GM19025 (cell line): Measurements from ENCODE around the gene LHX4.

ENCODE experiments used
- ATAC-seq: cut with Tn5 transposase; IDR thresholded peaks from one replicate; pipeline ENCODE4 v1.9.1; 2021; ENCODE audit warnings: mild to moderate bottlenecking, low read depth, moderate library complexity; ENCODE audit not compliant: unreplicated experiment

The LHX4 gene

DNA sequence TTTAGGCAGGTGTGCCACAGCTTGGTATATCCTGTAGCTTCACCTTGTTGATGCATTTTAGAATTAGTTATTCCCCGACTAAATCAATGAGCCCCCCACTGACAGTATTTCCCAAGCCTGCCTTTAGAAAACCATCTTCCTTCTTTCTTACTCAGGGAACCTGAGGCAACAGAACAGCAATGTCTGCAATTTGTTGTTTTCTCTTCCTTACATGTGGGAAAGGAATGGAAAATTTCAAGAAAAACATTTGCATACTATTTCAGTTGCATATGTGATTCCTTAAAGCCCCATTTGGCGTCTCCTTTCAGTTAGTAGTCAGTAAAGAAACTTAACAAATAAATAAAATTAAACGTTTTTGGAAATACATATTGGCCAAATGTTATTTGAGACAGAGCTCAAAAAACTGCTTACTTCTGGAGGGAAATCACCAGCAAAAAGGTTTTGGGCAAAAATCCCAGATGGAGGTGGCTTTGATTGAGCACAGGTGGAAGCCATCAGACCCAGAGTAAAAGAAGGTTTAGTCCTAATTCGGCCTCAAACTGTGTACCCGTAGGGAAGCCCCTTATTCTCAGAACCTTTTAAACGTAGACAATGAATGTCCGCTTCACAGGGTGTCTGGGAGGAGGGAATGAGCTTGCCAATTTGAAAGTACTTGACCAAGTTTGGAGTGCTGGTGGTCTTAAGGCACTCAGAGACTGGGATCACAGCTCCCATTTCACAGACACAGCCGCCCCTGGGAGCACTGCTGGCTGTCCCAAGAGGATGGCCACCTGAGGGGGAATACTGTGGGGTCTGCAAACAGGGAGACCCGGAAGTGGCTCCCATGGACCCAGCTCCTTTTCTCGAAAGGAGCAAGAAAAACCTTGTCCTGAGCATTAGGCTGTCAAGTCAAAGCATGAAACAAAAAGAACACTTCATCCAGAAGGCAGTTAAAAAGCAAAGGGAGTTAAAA lies 9.4 kb downstream of the LHX4 start:
- no peak for ATAC-seq

DNA sequence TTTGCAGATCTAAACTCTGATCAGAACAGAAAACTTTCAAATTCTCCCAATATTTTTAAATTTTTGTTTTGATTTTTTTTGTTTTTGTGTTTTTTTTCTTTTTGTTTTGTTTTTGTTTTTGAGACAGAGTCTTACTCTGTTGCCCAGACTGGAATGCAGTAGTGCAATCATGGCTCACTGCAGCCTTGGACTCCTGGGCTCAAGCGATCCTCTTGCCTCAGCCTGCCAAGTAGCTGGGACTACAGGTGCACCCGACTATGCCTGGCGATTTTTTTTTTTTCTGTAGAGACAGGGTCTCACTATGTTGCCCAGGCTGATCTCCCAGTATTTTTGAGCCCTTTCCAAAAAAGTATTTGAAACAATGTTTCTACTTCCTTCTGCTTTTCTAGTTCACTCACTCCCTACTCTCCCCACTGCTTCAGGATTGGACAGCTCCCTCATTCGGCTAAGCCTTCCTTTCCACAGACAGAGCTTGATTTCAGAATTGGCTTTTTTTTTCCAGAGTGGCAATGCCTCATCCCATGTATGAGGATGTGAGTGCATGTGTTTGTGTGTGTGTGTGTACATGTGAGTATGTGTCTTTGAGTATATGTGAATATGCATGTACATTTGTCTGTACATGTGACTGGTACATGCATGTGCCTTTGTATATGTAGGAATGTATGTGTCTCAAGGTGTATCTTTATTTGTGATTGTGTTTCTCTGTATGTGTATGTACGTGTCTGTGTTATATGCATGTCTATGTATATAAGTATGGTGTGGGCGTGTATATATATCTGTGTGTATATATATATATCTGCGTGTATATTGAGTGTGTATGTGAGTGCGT lies 11.9 kb downstream of the LHX4 start:
- no peak for ATAC-seq

DNA sequence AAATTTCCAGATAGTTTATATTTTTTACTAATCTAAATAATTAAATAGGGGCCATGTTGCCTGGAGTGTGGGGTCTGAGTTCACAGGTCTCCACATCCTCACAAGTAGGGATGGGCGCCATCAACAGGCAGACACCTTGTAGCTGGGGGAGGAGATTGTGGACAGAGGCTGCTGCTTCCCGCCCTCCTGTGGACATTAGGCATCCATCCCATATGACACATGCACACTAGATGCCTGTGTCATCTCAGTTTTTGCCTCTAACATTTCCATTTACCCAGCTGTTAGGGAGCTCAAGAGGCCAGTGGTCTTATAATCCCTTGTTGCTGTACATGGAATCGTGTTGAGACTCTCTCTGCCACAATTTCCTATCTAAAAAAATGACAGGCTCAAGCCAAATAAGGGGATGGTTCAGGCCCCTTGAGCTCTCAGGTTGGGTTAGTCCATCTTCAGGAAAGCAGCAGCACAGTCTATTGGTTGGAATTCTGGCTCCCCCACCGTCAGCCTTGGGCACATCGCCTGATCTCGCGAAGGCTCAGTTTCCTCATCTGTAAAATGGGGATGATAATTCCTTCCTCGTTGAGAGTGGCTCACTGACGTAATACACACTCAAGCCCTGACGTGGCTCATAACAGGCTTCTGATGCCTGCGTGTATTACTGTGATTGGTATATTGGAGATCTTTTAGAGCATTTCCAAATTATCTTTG lies 13.6 kb downstream of the LHX4 start:
- ATAC-seq: no peak

DNA sequence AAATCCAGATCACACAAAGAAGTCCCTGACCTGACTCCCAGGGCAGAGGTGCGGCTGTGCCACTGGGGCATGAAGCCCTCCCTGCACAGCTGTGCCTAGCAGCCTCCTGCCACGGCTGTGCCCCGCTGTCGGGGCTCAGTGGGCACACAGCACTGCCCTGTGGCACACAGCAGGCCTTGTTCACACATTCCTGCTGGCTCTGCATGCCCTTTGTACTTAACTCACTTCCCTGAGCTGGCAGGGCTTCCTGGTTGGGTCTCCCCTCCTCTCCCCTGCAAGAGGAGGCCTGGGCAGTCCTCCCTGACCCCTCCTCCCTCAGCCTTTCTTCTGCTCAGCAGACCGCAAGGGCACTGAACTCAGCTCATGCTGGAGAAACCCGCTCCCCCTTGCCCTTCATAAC lies 14.8 kb downstream of the LHX4 start:
- no peak for ATAC-seq

DNA sequence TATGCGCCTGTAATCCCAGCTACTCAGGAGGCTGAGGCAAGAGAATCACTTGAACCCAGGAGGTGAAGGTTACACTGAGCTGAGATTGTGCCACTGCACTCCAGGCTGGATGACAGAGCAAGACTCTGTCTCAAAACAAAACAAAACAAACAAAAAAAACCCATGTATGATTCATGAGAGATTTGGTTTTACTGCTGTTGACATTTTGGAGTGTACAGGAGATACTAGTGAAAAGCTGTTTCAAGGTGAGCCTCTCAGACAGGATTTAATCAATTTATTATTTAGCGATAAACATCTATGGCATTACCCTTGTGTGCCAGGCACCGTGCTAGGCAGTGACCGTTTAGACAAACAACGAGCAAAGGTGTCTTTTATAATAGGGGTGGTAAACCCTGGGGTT lies 16.5 kb downstream of the LHX4 start:
- no peak for ATAC-seq

DNA sequence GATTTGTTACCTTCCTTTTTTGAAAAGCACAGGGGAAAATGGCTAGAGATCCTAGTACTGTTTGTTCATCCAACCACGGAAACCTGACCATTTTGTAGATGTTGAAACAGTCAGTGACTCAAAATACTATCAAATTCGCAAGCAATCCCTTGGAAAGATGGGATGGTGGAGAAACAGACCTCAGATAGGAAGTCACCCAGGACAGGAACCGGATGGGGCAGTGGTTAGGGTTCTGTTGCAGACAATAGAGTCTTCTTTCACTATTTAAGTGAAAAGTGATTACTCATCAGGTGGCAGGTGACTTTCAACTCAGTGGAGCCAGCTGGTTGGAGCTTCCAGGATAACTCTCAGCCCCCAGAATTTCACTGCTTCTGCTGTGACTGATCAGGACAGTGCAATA lies 17.0 kb downstream of the LHX4 start:
- ATAC-seq: no peak

DNA sequence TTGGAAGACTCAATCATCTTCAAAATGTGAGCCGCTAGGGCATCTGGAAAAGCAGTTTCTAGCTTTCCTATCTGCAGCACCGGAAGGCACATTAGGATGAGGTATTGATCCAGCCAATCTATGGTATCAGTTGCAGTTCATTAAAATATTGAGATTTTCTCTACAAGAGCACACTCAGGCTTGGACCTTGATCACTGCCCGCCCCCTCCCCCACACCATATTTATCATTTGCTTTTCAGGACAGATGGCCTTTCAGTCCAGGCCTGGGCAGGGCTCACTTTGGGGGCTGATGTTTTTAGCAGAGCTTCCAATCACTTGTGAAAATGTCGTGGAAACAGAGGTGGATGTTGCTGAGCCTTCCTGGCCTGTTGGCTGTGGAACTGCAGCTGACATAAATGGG lies 17.5 kb downstream of the LHX4 start:
- ATAC-seq: no peak

DNA sequence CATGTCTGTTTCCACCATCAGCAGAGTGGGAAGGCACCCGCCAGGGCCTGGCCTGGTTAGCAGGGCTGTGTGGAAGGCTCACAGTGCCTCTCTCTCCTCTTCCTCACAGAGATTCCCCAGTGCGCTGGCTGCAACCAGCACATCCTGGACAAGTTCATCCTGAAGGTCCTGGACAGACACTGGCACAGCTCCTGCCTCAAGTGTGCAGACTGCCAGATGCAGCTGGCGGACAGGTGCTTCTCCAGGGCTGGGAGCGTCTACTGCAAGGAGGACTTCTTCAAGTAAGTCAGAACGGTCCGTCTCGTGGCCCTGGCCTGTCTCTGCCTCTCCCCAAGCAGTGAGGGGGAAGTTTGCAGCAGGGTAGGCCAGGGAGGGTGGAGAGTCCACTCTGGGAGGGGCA lies 18.1 kb downstream of the LHX4 start:
- no peak for ATAC-seq

DNA sequence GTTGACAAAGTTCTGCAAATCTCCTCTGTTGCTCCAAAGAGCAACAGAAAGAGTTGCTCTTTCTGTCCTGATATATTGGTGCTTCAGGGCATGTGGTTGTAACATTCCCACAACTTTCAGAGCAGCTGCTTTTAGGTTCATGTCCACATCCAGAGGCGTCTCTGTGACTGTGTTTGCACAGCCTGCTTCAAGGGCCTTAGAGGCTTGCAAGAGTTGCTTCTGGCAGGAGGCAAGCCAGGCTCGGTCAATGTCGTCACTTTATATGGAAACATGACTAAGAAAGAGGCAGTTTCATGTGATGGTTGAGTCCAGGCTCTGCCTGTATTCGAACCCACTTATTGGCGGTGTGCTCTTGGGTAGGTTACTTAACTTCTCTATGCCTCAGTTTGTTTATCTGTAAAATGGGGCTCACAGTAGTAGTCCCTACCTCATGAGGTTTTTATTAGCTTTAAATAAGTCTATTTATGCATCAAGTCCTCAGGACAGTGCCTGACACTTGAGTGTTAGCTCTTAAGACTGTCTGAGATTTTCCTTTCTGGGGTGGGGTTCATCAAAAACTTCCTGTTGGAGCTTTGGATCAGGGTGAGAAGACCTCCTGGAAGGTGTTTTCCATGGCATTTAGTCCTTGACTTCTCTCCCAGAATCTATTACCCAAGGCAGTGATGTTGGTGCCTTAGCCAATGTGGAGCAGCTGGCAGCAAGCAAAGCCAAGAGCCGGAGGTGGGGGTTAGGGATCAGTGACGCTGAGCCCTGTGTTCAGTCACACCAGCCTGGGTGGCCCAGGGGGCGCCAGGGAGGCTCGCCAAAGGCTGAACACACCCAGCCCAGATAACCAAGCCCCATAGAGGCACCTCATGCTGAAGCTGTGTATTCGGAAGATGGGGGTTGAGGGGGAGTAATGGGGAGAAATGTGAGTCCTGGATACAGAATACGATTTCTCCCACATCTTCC lies 18.9 kb downstream of the LHX4 start:
- ATAC-seq: no peak

DNA sequence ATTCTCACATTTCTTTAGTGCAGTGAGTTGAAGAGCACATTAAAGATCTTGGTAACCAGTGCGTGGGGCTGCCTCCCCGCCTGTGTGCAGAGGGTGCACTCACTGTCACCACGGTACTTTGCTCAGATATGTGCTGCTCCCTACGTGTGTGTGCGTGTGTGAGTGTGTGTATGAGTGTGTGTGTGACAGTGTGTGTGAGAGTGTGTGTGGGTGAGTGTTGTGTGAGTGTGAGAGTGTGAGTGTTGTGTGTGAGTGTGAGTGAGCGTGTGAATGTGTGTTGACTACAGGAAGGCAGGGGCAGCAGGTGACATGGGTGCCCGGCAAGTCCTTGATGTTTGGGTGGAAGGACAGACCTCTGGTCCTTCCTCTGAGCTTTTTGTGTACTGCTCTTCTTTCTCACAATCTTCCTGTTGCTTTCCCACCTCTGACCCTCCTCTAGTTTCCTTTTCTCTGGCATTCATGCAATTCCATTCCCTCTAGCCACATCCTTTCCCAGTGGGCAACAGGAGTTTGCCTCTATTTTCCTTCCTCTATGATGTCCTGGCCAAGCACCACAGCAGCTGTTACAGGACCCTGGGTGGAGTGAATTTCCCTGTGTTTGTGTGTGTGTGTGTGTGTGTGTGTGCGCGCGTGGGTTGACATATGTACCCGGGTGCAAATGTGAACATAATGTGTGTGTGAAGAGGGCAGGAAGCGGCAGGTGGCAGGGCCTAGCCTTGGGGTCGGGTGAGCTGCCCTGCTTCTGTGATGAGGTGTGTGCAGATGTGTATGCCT lies 19.8 kb downstream of the LHX4 start:
- no peak for ATAC-seq

DNA sequence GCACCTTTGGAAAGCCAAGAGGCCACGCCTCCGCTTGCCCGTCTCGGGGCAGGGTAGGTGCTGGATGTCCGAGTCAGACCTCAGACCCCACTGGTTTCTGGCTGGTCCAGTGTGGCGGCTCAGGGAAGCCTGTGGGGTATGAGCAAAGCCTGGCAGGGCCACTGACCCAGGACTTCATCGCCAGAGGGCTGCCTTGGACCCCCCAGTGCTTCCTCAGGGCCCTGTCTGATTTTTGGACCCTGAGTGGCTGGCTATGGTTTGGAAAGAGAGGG lies 20.4 kb downstream of the LHX4 start:
- no peak for ATAC-seq

DNA sequence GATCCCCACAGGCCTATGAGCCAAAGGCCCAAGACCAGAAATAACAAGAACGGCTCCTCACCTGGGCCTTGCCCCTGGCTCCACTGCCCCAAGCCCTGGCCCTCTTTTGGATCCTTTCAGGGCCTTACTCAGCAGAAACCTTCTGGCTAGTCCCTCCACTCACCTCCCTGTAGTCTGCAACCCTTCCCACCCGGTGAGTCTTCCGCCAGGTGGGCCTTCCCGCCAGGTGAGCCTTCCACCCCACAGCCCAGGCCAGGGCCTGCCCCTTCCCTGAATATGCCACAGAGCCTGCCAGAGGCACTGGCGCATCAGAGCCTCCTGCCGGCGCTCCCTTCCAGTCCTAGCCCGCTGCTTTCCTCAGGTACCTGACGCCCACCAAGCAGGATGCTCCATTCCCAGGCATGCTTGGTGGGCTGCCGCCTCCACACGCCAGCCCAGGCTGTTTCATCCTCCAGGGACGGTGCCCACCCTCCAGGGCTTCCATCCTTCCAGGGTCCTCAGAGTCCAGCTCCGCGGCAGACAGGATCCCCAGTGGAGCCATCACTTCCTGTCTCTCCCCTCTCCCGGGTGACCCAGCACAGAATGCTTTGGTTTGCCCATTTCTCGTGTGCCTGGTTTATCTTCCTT lies 20.9 kb downstream of the LHX4 start:
- no peak for ATAC-seq

DNA sequence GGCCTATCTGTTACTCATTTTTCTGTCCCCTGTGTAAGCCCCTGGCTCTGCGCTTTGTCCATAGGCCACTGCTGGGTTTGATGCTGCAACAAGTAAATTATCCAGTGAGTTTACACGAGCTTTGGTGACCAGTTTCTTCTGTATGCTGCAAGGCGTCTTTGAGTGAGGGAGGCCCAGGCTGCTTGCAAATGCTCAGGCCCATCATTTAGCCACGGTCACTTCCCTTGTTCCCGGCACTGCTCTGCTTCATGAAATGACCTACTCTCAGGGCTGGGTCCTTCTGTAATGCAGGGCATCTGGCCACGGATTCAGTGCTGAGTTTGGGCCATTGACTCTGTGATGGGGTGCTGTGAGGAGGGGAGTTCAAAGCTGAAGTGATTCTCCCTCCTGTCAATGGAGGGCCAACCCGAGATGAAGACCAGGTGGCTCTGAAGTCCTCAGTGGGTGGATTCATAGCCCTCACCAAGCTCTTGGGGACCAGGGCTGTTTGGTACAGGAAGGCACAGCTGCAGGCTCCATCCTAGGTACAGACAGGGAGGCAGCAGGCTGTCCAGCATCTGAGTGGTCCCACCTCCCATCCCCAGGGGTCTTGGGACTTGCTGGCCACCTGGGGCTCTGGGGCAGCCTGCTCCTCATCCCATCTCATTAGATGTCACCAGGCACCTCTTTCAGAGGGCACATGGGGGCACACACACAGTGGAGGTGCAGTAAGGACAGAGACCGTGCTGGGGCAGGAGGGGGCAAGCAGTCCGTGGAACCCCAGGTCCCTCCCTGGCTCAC lies 21.7 kb downstream of the LHX4 start:
- no peak for ATAC-seq

DNA sequence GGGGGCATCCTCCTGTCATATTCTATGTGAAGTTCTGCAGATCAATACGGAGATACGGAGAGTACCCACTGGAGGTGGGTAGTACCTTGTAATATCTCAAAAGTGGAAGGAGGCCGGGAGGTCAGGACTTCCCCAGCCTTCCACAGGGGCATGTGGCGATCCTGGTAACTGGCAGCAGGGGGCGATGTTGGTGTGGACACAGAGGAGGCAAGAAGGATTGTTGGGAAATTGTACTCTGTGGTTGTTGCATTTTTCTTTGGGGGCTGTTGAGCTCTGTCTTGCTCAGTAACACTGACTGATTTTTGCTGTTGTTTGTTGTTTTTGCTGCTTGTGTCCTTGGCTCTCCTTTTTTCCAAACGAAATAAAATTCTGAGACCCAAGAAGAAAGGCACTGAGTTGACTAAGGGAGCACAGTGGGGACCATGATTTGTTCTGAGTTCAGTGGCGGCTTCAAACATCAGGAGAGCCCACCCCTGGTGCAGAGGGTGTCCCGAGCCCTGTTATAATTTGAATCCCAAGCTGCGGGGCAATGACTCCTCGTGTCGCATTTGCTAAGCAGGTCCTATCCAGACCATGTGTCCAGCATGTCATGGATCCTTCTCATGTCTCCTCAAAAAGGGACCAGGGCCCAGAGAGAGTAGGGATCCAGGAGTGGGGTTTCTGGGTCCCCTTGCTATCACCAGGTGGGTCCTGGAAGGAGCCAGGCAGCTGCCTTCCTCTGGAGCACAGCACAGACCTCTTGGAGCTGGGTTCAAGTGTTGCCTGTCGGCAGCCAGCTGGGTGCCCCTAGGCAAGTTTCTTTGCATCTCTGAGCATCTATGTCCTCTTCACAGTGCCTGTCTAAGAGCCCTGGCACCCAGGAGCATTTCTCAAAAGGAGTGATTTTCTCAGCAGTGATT lies 22.8 kb downstream of the LHX4 start:
- no peak for ATAC-seq

DNA sequence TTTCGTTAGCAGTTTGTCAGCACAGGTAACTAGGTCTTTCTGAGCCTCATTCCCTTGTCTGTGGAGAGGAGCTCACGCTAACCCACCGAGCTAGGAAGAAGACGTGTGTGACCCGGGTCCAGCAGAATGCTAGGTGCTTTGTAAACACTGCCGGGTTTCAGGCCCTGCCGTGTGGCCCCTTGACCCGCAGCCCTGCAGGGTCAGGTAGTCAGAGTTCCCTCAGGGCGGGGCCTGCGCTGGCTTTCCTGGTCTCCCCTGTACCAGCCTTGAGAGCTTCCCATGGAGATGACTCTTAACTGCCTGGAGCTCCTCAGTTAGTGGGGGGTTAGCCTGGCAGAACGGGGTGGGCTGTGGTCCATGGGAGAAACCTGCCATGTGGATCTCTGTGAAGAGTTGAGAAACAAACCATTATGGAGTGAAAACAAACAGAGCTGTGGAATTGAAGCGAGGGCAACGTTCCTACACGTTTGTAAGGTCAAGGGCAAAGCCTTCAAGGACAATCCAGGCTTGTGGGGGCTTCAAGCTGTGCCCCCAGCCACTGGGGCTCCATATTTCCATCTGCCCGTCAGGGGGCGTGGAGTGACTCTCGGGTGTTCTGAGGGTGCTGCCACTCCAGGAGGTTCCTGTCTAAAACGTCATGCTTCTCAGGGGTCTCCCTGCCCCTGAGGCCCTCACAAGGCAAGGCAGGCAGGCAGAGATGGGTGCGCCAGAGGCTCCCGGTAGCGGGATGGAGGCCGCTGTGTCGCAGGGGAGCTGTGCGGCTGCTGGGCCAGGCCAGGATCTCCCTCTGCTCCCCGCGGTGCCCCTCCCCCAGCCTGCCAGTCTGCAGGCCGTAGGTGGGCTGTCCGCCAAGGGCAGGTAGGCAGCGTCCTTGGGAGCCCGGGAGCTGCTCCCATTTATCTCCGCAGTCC lies 23.8 kb downstream of the LHX4 start:
- ATAC-seq: no peak

DNA sequence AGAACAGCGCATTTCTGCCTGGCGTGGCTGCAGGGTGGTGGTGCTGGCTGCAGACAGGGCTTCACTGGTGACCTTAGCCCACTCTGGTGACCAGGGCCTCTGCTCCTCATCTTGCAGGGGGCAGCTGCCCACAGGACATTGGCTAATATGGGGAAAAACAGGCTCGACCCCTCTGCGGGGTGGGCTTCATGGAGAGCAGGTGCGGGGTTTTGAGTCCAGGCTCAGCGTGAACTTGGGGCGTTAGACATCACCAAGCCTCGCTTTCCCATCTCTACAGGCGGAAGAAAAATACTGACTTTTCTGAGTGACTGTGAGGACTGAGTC lies 24.4 kb downstream of the LHX4 start:
- ATAC-seq: no peak
